Measurements from ENCODE around the gene NLE1.
A peak's percentile ranks its signal among the peaks of the same experiment; 100 is the strongest.

NLE1 gene
- long read RNA-seq, full-length matches to known transcripts: 387 of 449 reads
- long read RNA-seq, partial matches to known transcripts: 3 of 449 reads
- long read RNA-seq, other reads (novel, unspliced or antisense): 59 of 449 reads

DNA sequence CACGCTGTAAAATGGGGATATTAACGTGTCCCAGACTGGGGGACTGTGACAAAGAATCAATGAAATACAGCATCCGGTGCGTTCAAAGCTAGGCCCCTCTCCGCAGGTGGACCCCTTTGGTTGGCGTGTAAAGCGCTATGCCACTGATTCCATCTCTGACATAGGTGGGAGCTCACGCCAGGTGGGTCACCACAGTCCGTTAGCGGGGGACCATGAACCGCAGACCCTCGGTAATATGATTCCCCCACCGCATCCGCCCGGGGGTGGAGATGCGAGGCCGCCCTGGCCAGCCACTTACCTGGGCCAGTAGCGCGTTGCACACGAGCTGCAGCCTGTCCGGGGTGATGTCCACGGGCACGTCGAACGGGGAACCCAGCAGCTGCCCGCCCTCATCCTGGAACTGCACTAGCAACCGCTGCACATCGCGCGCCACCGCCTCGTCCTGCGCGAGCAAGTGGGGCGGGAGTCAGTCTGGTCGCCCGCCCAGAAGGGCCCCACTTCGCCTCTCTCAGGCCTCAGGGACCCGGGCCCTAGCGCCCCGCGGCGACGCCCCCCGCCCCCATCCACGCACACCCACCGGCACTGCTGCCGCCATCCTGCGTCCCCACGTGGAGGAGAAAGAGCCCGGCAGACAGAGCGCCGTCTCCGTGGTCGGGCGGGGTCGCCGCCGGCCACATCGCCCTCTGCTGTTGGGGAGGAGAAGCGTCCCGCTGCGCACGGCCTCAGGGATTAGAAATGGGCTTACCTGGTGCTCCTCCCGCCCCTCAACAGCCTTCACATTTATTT, at the start of gene NLE1:
Gene NLE1, minus strand, starts transcription at position 623 of the 786 bp plus-strand sequence. Its CDS starts 28 bp downstream, at position 595.
- Histone ChIP-seq H3K4me3 (replicated peaks; ENCODE audit: insufficient read depth, low read length) (peak within 1 kb of the TSS; percentile 96), H3K27ac (replicated peaks) (peak within 1 kb of the TSS; percentile 77), H3K27me3 (ENCODE audit: insufficient read depth, poor library complexity, severe bottlenecking) (no peaks in the 10 kb centered on the region)
- peak; percentile 83 to 84 for DNase-seq (ENCODE audit: low read depth in 1 of 2, low spot score in 1 of 2)
- TF ChIP-seq GABPA (IDR thresholded peaks at IDR 0.05; ENCODE audit: low read depth) (no peak), POLR2AphosphoS5 (IDR thresholded peaks at IDR 0.05; ENCODE audit: low read depth) (peak; percentile 89), SPI1 (IDR thresholded peaks at IDR 0.05; ENCODE audit: borderline replicate concordance, low read depth) (no peak)
- TF ChIP-seq, protein P1, sequence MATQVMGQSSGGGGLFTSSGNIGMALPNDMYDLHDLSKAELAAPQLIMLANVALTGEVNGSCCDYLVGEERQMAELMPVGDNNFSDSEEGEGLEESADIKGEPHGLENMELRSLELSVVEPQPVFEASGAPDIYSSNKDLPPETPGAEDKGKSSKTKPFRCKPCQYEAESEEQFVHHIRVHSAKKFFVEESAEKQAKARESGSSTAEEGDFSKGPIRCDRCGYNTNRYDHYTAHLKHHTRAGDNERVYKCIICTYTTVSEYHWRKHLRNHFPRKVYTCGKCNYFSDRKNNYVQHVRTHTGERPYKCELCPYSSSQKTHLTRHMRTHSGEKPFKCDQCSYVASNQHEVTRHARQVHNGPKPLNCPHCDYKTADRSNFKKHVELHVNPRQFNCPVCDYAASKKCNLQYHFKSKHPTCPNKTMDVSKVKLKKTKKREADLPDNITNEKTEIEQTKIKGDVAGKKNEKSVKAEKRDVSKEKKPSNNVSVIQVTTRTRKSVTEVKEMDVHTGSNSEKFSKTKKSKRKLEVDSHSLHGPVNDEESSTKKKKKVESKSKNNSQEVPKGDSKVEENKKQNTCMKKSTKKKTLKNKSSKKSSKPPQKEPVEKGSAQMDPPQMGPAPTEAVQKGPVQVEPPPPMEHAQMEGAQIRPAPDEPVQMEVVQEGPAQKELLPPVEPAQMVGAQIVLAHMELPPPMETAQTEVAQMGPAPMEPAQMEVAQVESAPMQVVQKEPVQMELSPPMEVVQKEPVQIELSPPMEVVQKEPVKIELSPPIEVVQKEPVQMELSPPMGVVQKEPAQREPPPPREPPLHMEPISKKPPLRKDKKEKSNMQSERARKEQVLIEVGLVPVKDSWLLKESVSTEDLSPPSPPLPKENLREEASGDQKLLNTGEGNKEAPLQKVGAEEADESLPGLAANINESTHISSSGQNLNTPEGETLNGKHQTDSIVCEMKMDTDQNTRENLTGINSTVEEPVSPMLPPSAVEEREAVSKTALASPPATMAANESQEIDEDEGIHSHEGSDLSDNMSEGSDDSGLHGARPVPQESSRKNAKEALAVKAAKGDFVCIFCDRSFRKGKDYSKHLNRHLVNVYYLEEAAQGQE (IDR thresholded peaks at IDR 0.05; ENCODE audit: insufficient replicate concordance, low read depth): peak; percentile 76
- TF ChIP-seq, protein P2, sequence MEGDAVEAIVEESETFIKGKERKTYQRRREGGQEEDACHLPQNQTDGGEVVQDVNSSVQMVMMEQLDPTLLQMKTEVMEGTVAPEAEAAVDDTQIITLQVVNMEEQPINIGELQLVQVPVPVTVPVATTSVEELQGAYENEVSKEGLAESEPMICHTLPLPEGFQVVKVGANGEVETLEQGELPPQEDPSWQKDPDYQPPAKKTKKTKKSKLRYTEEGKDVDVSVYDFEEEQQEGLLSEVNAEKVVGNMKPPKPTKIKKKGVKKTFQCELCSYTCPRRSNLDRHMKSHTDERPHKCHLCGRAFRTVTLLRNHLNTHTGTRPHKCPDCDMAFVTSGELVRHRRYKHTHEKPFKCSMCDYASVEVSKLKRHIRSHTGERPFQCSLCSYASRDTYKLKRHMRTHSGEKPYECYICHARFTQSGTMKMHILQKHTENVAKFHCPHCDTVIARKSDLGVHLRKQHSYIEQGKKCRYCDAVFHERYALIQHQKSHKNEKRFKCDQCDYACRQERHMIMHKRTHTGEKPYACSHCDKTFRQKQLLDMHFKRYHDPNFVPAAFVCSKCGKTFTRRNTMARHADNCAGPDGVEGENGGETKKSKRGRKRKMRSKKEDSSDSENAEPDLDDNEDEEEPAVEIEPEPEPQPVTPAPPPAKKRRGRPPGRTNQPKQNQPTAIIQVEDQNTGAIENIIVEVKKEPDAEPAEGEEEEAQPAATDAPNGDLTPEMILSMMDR (IDR thresholded peaks at IDR 0.05; ENCODE audit: insufficient read depth, low read length): peak; percentile 84

DNA sequence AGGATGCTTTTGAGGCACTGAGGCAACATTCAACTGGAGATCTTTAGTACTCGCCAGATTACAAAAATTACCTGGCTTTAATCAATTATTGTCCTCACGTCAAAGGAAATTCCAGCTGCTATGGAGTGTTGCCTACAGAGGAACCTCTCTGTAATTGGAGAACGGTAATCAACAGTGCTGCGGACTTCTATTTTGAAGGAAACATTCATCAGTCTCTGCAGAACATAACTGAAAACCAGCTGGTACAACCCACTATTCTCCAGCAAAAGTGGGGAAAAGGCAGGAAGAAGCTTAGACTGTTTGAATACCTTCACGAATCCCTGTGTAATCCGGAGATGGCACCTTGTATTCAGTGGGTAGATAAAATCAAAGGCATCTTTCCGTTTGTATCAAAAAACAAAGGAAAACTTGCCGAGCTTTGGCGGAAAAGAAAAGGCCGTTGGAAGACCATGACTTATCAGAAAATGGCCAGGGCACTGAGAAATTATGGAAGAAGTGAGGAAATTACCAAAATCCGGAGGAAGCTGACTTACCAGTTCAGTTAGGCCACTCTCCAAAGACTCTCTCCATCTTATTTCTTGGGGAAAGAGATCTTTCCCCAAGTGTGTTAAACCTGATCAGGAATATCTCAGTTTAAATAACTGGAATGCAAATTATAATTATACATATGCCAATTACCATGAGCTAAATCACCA, 49.0 kb upstream of the NLE1 start:
- H3K4me3 ChIP-seq (replicated peaks; ENCODE audit: insufficient read depth, low read length): no peak overlapping the region
- H3K27me3 ChIP-seq (ENCODE audit: insufficient read depth, poor library complexity, severe bottlenecking): no peaks in the 10 kb centered on the region
- TF ChIP-seq, protein P2 (IDR thresholded peaks at IDR 0.05; ENCODE audit: insufficient read depth, low read length): no peak
- TF ChIP-seq, protein P1 (IDR thresholded peaks at IDR 0.05; ENCODE audit: insufficient replicate concordance, low read depth): no peak
- TF ChIP-seq GABPA (IDR thresholded peaks at IDR 0.05; ENCODE audit: low read depth): no peak
- no peak for TF ChIP-seq SPI1 (IDR thresholded peaks at IDR 0.05; ENCODE audit: borderline replicate concordance, low read depth)
- no peak for DNase-seq (ENCODE audit: low read depth in 1 of 2, low spot score in 1 of 2)
- H3K27ac ChIP-seq (replicated peaks): no peak overlapping the region

DNA sequence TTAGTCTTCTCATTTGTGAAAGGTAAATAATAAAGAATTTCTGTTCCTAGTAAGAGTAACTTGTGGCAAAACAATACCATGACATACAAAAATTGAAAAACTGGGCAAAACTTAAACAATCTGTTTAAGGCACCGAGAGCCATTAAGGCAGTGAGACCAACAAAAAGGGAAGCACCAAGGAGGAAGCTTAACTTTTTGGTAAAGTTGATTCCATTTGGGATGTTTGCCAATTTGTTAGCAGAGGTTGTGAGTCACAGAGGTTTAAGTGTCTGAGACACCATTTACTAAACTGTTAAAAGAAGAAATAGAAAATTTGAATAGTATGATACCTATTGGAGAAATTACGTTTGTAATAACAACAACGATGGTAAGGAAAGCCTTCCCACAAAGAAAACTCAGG, 47.2 kb upstream of the NLE1 start:
- peak; percentile 8 to 58 for DNase-seq (ENCODE audit: low read depth in 1 of 2, low spot score in 1 of 2)

More for the DNA sequence above, 47.2 kb upstream of the NLE1 start:
- Histone ChIP-seq H3K4me3 (replicated peaks; ENCODE audit: insufficient read depth, low read length) (no peak overlapping the region), H3K27me3 (ENCODE audit: insufficient read depth, poor library complexity, severe bottlenecking) (no peaks in the 10 kb centered on the region), H3K27ac (replicated peaks) (no peak overlapping the region)
- TF ChIP-seq POLR2AphosphoS5 (IDR thresholded peaks at IDR 0.05; ENCODE audit: low read depth) (no peak), SPI1 (IDR thresholded peaks at IDR 0.05; ENCODE audit: borderline replicate concordance, low read depth) (peak; percentile 30; the same call in 1 of the 2 replicates), GABPA (IDR thresholded peaks at IDR 0.05; ENCODE audit: low read depth) (no peak)
- TF ChIP-seq, protein P1 (IDR thresholded peaks at IDR 0.05; ENCODE audit: insufficient replicate concordance, low read depth): no peak
- TF ChIP-seq, protein P2 (IDR thresholded peaks at IDR 0.05; ENCODE audit: insufficient read depth, low read length): no peak
